ENCODE results near the gene MRPL58. TPM values are rescaled to one million over a fixed set of nuclear protein-coding genes. Genes with fewer than 3 reads are reported as not detected.

MRPL58 gene
- total and polyA plus RNA-seq, 12 donors, result 38.7 to 120 (median 58.9) TPM

DNA sequence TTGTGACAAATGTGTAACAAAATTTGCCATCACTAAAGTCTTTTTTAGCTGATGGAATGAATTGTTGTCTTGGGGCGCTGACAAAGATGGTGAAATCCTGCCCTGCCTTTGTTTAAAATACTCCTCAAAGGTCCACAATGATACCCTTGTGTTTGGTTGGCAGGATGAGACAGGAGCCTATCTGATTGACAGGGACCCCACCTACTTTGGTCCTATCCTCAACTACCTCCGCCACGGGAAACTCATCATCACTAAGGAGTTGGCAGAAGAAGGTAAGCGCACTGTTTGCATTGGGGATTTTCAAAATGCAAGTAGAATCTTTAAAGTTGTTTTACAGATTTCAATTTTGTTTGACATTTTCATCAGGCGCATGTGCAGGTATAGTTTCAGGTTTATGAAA is 36.6 kb downstream of the MRPL58 start:
- H3K27me3 ChIP-seq, result no peaks in the 10 kb centered on the region
- intact Hi-C loops (cut with DNase I), result no loop called here
- TF ChIP-seq, protein P1, sequence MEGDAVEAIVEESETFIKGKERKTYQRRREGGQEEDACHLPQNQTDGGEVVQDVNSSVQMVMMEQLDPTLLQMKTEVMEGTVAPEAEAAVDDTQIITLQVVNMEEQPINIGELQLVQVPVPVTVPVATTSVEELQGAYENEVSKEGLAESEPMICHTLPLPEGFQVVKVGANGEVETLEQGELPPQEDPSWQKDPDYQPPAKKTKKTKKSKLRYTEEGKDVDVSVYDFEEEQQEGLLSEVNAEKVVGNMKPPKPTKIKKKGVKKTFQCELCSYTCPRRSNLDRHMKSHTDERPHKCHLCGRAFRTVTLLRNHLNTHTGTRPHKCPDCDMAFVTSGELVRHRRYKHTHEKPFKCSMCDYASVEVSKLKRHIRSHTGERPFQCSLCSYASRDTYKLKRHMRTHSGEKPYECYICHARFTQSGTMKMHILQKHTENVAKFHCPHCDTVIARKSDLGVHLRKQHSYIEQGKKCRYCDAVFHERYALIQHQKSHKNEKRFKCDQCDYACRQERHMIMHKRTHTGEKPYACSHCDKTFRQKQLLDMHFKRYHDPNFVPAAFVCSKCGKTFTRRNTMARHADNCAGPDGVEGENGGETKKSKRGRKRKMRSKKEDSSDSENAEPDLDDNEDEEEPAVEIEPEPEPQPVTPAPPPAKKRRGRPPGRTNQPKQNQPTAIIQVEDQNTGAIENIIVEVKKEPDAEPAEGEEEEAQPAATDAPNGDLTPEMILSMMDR (IDR thresholded peaks at IDR 0.05), result no peak
- no peak for TF ChIP-seq POLR2A (IDR thresholded peaks at IDR 0.05)
- H3K27ac ChIP-seq, result peak overlapping the region in 3 of 5 donors; percentile 30 to 98 (median 43)
- no peak overlapping the region for H3K4me3 ChIP-seq
- H3K36me3 ChIP-seq (replicated peaks in 1 of 2), result peaks cover 0 to 36% of the 10 kb centered on the region in 2 donors
- no peak for DNase-seq
- peaks cover 14 to 24% of the 10 kb centered on the region in 2 donors for H3K4me1 ChIP-seq (replicated peaks in 1 of 2)
- WGBS, 4 donors, result 94 to 98% (median 94%) methylated on average over 5 of the region's 5 CpGs
- H3K9me3 ChIP-seq (replicated peaks in 1 of 3), result no peaks in the 10 kb centered on the region

GRCh38 chr17:75049706-75050105 is 37.2 kb downstream of the MRPL58 start:
- Histone ChIP-seq H3K27me3 (no peaks in the 10 kb centered on the region), H3K27ac (no peak overlapping the region), H3K36me3 (replicated peaks in 1 of 2) (peaks cover 0 to 41% of the 10 kb centered on the region in 2 donors), H3K9me3 (replicated peaks in 1 of 3) (no peaks in the 10 kb centered on the region), H3K4me3 (no peak overlapping the region), H3K4me1 (replicated peaks in 1 of 2) (peaks cover 14 to 24% of the 10 kb centered on the region in 2 donors)
- DNase-seq, result no peak
- TF ChIP-seq, protein P1 (IDR thresholded peaks at IDR 0.05), result no peak
- no peak for TF ChIP-seq POLR2A (IDR thresholded peaks at IDR 0.05)
- intact Hi-C loops (cut with DNase I), result loop anchor here in 1 of 2 donors (10.0 kb wide), 2 partner anchors 55 to 135 kb away; partner anchors contain the start of genes ARMC7 and SUMO2

GRCh38 chr17:75051941-75052340 is 39.5 kb downstream of the MRPL58 start:
- no peaks in the 10 kb centered on the region for H3K9me3 ChIP-seq (replicated peaks in 1 of 3)
- DNase-seq, result no peak
- TF ChIP-seq, protein P1 (IDR thresholded peaks at IDR 0.05), result no peak
- TF ChIP-seq POLR2A (IDR thresholded peaks at IDR 0.05), result no peak
- intact Hi-C loops (cut with DNase I), result loop anchor here in 1 of 2 donors (10.0 kb wide), 2 partner anchors 53 to 133 kb away; partner anchors contain the start of genes ARMC7 and SUMO2
- no peak overlapping the region for H3K27ac ChIP-seq
- 50 to 69% (median 60%) methylated on average over 2 of the region's 2 CpGs for WGBS, 4 donors
- peaks cover 0 to 58% of the 10 kb centered on the region in 2 donors for H3K36me3 ChIP-seq (replicated peaks in 1 of 2)
- H3K4me3 ChIP-seq, result no peak overlapping the region
- H3K4me1 ChIP-seq (replicated peaks in 1 of 2), result peaks cover 9 to 16% of the 10 kb centered on the region in 2 donors
- H3K27me3 ChIP-seq, result no peaks in the 10 kb centered on the region

DNA sequence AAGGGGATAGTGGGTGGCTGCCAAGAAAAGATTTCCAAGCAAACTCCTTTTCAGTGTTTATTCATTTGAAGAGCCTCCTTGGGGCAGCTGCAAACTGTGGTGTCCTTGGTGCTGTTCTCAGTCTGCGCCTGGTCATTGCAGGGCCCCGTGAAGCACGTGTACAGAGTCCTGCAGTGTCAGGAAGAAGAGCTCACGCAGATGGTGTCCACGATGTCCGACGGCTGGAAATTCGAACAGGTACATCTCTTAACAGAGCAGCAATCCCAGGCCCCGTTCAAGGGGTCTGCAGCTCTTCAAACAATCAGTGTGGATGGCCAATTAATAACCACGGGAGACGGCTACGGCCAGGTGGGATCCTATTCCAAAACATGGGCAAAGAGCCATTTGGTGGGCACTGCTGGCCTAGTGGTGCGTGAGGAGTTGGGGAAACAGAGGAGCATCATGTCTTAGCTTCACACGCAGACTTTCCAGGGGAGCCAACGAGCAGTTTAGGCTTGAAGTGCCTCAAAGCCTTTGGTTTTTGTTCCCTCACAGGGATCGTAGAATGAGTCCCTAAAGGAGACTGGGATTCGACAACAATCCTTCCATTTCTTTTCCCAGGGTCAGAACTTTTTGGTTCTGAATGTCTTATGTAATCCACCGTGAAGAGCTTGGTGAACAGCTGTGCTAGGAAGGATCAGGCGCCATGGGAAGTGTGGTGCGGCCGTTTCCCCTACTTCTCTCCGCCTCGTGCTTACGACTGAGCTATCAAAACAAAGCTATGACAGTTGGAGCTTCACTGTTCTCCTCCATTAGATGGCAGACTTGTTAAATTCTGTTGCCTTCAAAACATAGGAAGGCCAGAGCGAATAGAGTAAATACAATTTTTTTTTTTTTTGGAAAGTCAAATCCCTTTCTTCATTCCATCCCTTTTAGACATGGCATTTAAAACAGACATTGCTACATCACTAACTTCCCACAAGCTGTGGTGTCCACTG is 47.2 kb downstream of the MRPL58 start:
- Histone ChIP-seq H3K36me3 (replicated peaks in 1 of 2) (peaks cover 0 to 67% of the 10 kb centered on the region in 2 donors), H3K4me1 (replicated peaks in 1 of 2) (no peaks in the 10 kb centered on the region), H3K27me3 (no peaks in the 10 kb centered on the region), H3K27ac (no peak overlapping the region), H3K9me3 (replicated peaks in 1 of 3) (no peaks in the 10 kb centered on the region), H3K4me3 (no peak overlapping the region)
- TF ChIP-seq, protein P1 (IDR thresholded peaks at IDR 0.05), result peak in 5 of 6 experiments; percentile 11 to 48 (median 38)
- no peak for TF ChIP-seq POLR2A (IDR thresholded peaks at IDR 0.05)
- peak in 2 of 7 donors; percentile 25 to 35 for DNase-seq
- intact Hi-C loops (cut with DNase I), result loop anchor here (5.0 to 10.0 kb wide), 4 partner anchors 45 to 125 kb away; partner anchors contain the start of genes ARMC7 (in 2 of the 2) and SUMO2 (in 1 of the 2)
- 56 to 74% (median 69%) methylated on average over 25 of the region's 25 CpGs for WGBS, 4 donors
